ENCODE data around the gene CTPS1.

GRCh38 chr1:40979241-40980067, at the start of gene CTPS1:
- TF ChIP-seq ZFP30 (CRISPR knock-in tag; IDR thresholded peaks at IDR 0.05): no peak
- TF ChIP-seq, protein P1, sequence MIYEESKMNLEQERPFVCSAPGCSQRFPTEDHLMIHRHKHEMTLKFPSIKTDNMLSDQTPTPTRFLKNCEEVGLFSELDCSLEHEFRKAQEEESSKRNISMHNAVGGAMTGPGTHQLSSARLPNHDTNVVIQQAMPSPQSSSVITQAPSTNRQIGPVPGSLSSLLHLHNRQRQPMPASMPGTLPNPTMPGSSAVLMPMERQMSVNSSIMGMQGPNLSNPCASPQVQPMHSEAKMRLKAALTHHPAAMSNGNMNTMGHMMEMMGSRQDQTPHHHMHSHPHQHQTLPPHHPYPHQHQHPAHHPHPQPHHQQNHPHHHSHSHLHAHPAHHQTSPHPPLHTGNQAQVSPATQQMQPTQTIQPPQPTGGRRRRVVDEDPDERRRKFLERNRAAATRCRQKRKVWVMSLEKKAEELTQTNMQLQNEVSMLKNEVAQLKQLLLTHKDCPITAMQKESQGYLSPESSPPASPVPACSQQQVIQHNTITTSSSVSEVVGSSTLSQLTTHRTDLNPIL (CRISPR knock-in tag; IDR thresholded peaks at IDR 0.05; ENCODE audit: low read depth): no peak
- no peak for TF ChIP-seq RARB (CRISPR knock-in tag; IDR thresholded peaks at IDR 0.05)
- TF ChIP-seq, protein P2, sequence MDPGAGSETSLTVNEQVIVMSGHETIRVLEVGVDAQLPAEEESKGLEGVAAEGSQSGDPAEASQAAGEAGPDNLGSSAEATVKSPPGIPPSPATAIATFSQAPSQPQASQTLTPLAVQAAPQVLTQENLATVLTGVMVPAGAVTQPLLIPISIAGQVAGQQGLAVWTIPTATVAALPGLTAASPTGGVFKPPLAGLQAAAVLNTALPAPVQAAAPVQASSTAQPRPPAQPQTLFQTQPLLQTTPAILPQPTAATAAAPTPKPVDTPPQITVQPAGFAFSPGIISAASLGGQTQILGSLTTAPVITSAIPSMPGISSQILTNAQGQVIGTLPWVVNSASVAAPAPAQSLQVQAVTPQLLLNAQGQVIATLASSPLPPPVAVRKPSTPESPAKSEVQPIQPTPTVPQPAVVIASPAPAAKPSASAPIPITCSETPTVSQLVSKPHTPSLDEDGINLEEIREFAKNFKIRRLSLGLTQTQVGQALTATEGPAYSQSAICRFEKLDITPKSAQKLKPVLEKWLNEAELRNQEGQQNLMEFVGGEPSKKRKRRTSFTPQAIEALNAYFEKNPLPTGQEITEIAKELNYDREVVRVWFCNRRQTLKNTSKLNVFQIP (CRISPR knock-in tag; IDR thresholded peaks at IDR 0.05; ENCODE audit: borderline replicate concordance, low read depth): no peak
- TF ChIP-seq BACH2 (CRISPR knock-in tag; IDR thresholded peaks at IDR 0.05; ENCODE audit: borderline replicate concordance): no peak
- TF ChIP-seq ZNF8 (CRISPR knock-in tag; IDR thresholded peaks at IDR 0.05): no peak
- TF ChIP-seq, protein P3, sequence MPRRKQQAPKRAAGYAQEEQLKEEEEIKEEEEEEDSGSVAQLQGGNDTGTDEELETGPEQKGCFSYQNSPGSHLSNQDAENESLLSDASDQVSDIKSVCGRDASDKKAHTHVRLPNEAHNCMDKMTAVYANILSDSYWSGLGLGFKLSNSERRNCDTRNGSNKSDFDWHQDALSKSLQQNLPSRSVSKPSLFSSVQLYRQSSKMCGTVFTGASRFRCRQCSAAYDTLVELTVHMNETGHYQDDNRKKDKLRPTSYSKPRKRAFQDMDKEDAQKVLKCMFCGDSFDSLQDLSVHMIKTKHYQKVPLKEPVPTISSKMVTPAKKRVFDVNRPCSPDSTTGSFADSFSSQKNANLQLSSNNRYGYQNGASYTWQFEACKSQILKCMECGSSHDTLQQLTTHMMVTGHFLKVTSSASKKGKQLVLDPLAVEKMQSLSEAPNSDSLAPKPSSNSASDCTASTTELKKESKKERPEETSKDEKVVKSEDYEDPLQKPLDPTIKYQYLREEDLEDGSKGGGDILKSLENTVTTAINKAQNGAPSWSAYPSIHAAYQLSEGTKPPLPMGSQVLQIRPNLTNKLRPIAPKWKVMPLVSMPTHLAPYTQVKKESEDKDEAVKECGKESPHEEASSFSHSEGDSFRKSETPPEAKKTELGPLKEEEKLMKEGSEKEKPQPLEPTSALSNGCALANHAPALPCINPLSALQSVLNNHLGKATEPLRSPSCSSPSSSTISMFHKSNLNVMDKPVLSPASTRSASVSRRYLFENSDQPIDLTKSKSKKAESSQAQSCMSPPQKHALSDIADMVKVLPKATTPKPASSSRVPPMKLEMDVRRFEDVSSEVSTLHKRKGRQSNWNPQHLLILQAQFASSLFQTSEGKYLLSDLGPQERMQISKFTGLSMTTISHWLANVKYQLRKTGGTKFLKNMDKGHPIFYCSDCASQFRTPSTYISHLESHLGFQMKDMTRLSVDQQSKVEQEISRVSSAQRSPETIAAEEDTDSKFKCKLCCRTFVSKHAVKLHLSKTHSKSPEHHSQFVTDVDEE (CRISPR knock-in tag; IDR thresholded peaks at IDR 0.05): no peak
- no peak for TF ChIP-seq CSDC2 (CRISPR knock-in tag; IDR thresholded peaks at IDR 0.05)
- 0 out of 2 replicates have a peak, but pooled peaks have one; percentile 27 for TF ChIP-seq ZFP3 (CRISPR knock-in tag; IDR thresholded peaks at IDR 0.05)
- TF ChIP-seq ZC3H10 (CRISPR knock-in tag; IDR thresholded peaks at IDR 0.05): no peak
- no peak for TF ChIP-seq TOX (CRISPR knock-in tag; IDR thresholded peaks at IDR 0.05; ENCODE audit: borderline replicate concordance)
- TF ChIP-seq PATZ1 (CRISPR knock-in tag; IDR thresholded peaks at IDR 0.05; ENCODE audit: borderline replicate concordance): no peak
- no peak for TF ChIP-seq ISL1 (CRISPR knock-in tag; IDR thresholded peaks at IDR 0.05)
- TF ChIP-seq ESRRG (CRISPR knock-in tag; IDR thresholded peaks at IDR 0.05): no peak

Data from SK-N-SH treated with all-trans-retinoic acid at 6 μM for 48 hours (cell line).